PFSK-1 (cell line): Measurements from ENCODE around the gene CAMK1D.

Experiments used
- POLR2AphosphoS5 ChIP-seq: IDR thresholded peaks from 2 replicates; pipeline ENCODE4 v1.6.1; 2012; ENCODE audit warnings: low read depth, mild to moderate bottlenecking, control low read depth, low read length, moderate library complexity
- REST ChIP-seq, 2 experiments: IDR thresholded peaks; 2 replicates each; pipeline versions ENCODE4 v1.6.1 to v1.8.0; 2011 to 2012; ENCODE audit warnings: low read depth in 2 of 2, low read length in 2 of 2, control low read depth in 1 of 2, inconsistent platforms in 1 of 2, mild to moderate bottlenecking in 1 of 2, moderate library complexity in 1 of 2; ENCODE audit not compliant: insufficient read depth in 1 of 2

DNA sequence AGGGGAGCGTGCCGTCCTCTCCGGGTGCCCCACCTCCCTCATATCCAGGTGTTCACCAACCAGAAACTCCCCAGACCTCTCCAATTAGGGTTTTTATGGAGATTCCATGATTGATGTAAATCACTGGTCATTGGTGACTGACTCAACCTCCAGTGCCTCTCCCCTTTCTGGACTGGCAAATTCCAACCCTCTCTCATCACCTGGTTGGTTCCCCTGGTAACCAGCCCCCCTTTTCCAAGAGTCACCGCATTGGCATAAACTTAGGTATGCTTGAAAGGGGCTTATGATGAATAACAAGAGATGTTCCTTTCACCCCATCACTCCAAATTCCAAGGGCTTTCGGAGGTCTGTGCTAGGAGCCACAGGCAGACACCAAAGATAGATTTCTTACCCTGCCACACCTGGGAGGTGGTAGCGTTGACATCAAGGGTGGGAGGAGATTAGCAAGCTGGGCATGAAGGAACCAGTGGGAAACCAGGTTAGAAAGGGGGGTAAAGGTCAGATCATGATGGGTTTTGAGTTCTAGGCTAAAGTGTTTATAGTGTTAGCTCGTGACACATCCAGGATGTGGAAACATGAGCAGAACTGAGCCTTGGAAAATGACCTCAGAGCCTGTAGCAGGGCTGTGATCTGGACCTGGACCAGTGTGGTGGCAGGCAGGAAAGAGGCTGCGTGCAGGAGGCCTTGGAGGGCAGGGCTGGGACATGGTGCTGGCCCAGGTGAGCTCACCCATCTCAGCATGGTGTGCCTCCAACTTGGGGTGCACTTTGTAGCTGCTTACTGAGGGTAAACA lies 45.1 kb downstream of the CAMK1D start:
- TF ChIP-seq POLR2AphosphoS5 (no peak), REST (IDR thresholded peaks at IDR 0.05; ENCODE audit: insufficient read depth in 1 of 2, low read depth in 2 of 2, low read length in 2 of 2) (no peak)
